Endothelial cell of umbilical vein (primary cell): ENCODE results near the gene SLC39A12. TPM values are rescaled to one million over a fixed set of nuclear protein-coding genes. Genes with fewer than 3 reads are reported as not detected.

ENCODE experiments used
- BruUV-seq: library from RNA; stranded (reverse); fragments of 400-500 nt; replicated peaks from 2 replicates; lab custom pipeline; 2021; lab: Mats Ljungman, UMichigan
- CTCF ChIA-PET: fragments of 300-600, 350-600 bp; sonication (Branson Sonifier 250); formaldehyde crosslinking; loops from one replicate; lab custom pipeline; 2021; ENCODE audit warnings: antibody characterized with exemption, inconsistent platforms; lab: Charles Lee
- POLR2A ChIA-PET: fragments of 300-600, 350-600 bp; sonication (Branson Sonifier 250); formaldehyde crosslinking; loops from one replicate; lab custom pipeline; 2021; ENCODE audit warnings: antibody characterized with exemption, inconsistent platforms; lab: Charles Lee
- DNase-seq: peaks from one replicate; pipeline ENCODE4 v3.0.0-alpha.2; 2011; ENCODE audit warnings: low read depth, low spot score
- FAIRE-seq: peaks from 2 replicates; lab custom pipeline; 2011; peaks lifted over from hg19 to GRCh38; lab: Jason Lieb, UNC
- H2AFZ ChIP-seq: 2 replicates; pipeline ENCODE4 v1.6.0; 2012; ENCODE audit warnings: low read depth, low read length, control low read depth, inconsistent platforms
- H3K27ac ChIP-seq: 2 replicates; pipeline ENCODE4 v1.5.1; 2011; ENCODE audit warnings: low read depth, mild to moderate bottlenecking, control low read depth, low read length, moderate library complexity; ENCODE audit not compliant: insufficient read depth
- H3K27me3 ChIP-seq, 2 experiments: 2 replicates each; pipeline versions ENCODE4 v1.6.0 to v1.6.1; 2011; ENCODE audit warnings: low read length in 2 of 2, mixed read lengths in 1 of 2; ENCODE audit not compliant: control insufficient read depth in 2 of 2, insufficient read depth in 2 of 2
- H3K36me3 ChIP-seq, 2 experiments: 2 replicates in 1 of 2; 3 replicates in 1 of 2; pipeline ENCODE4 v1.5.1; 2011; ENCODE audit warnings: low read length in 2 of 2, mild to moderate bottlenecking in 1 of 2, moderate library complexity in 1 of 2; ENCODE audit not compliant: control insufficient read depth in 2 of 2, insufficient read depth in 2 of 2; ENCODE audit errors: extremely low read depth in 1 of 2
- H3K4me1 ChIP-seq: 3 replicates; pipeline ENCODE4 v1.5.1; 2011; ENCODE audit warnings: mild to moderate bottlenecking, low read length; ENCODE audit not compliant: control insufficient read depth, insufficient read depth; ENCODE audit errors: extremely low read depth
- H3K4me2 ChIP-seq: 2 replicates; pipeline ENCODE4 v1.6.1; 2011; ENCODE audit warnings: low read length, control low read depth, mixed read lengths; ENCODE audit not compliant: insufficient read depth
- H3K4me3 ChIP-seq, 3 experiments: fragments of 200-600 bp in 1 of 3; sonication (generic), shearing (Covaris generic) in 1 of 3; replicated peaks in 1 of 3; 2 replicates each; pipeline ENCODE4 v1.5.1; 2011 to 2016; ENCODE audit warnings: control low read depth in 3 of 3, low read length in 3 of 3, mild to moderate bottlenecking in 2 of 3, inconsistent platforms in 1 of 3, low read depth in 1 of 3, moderate library complexity in 1 of 3; ENCODE audit not compliant: insufficient read depth in 1 of 3
- H3K79me2 ChIP-seq: 2 replicates; pipeline ENCODE4 v1.6.0; 2012; ENCODE audit warnings: low read length, inconsistent platforms; ENCODE audit not compliant: control insufficient read depth, insufficient read depth
- H3K9ac ChIP-seq: replicated peaks from 2 replicates; pipeline ENCODE3; 2011; ENCODE audit warnings: low read length, control low read depth; ENCODE audit not compliant: insufficient read depth; ENCODE audit errors: extremely low read depth
- H3K9me1 ChIP-seq: replicated peaks from 3 replicates; pipeline ENCODE4 v1.6.0; 2011; ENCODE audit warnings: mild to moderate bottlenecking, low read length; ENCODE audit not compliant: control insufficient read depth, insufficient read depth; ENCODE audit errors: extremely low read depth
- H3K9me3 ChIP-seq: replicated peaks from 2 replicates; pipeline ENCODE4 v1.5.1; 2012; ENCODE audit warnings: low read length, inconsistent platforms; ENCODE audit not compliant: control insufficient read depth, insufficient read depth
- H4K20me1 ChIP-seq: replicated peaks from 2 replicates; pipeline ENCODE3; 2011; ENCODE audit warnings: mild to moderate bottlenecking, low read length; ENCODE audit not compliant: control insufficient read depth, insufficient read depth; ENCODE audit errors: extremely low read depth
- CTCF ChIP-seq, 2 donors: IDR thresholded peaks; 1 replicate in 1 of 2; 2 replicates in 1 of 2; pipeline ENCODE4 v1.5.1; 2011; ENCODE audit warnings: low read length in 2 of 2, mild to moderate bottlenecking in 2 of 2, moderate library complexity in 2 of 2, control low read depth in 1 of 2, inconsistent platforms in 1 of 2, low read depth in 1 of 2; ENCODE audit not compliant: insufficient read depth in 1 of 2; ENCODE audit errors: extremely low read depth in 1 of 2
- EZH2 ChIP-seq: IDR thresholded peaks from 2 replicates; pipeline ENCODE4 v1.6.1; 2012; ENCODE audit warnings: borderline replicate concordance, low read depth, mild to moderate bottlenecking, moderate library complexity, low read length, inconsistent platforms; ENCODE audit not compliant: severe bottlenecking
- FOS ChIP-seq: IDR thresholded peaks from 2 replicates; pipeline ENCODE4 v1.6.1; 2011; ENCODE audit warnings: mild to moderate bottlenecking, low read length, moderate library complexity, borderline replicate concordance; ENCODE audit not compliant: insufficient read depth
- GATA2 ChIP-seq: IDR thresholded peaks from 2 replicates; pipeline ENCODE4 v1.7.0; 2011; ENCODE audit warnings: low read depth, mild to moderate bottlenecking, moderate library complexity, mixed read lengths, low read length; ENCODE audit not compliant: insufficient read length, insufficient read depth
- JUN ChIP-seq: IDR thresholded peaks from 2 replicates; pipeline ENCODE4 v1.6.1; 2011; ENCODE audit warnings: borderline replicate concordance, low read depth; ENCODE audit not compliant: insufficient read length, insufficient read depth
- MAX ChIP-seq: IDR thresholded peaks from 2 replicates; pipeline ENCODE4 v1.6.1; 2011; ENCODE audit not compliant: insufficient read depth, insufficient read length
- MYC ChIP-seq: IDR thresholded peaks from one replicate; pipeline ENCODE4 v1.6.1; 2011; ENCODE audit warnings: mild to moderate bottlenecking, low read depth, low read length
- POLR2A ChIP-seq: IDR thresholded peaks from 2 replicates; pipeline ENCODE4 v1.6.1; 2012; ENCODE audit warnings: low read depth, mild to moderate bottlenecking, control low read depth, low read length
- POLR2AphosphoS5 ChIP-seq: IDR thresholded peaks from 2 replicates; pipeline ENCODE4 v1.6.1; 2012; ENCODE audit warnings: low read depth, mild to moderate bottlenecking, control low read depth, low read length, moderate library complexity; ENCODE audit not compliant: insufficient read depth
- dilution Hi-C: fragments of 300-500 bp; cut with MboI; formaldehyde crosslinking; loops from one replicate; pipeline ENCODE4 v1.15.0; 2019; ENCODE audit warnings: low sequenced_read_pairs; ENCODE audit not compliant: extremely low pct_ligation_motif_present
- intact Hi-C: fragments of 100-400 bp; cut with micrococcal nuclease; formaldehyde crosslinking; loops from one replicate; pipeline ENCODE4 v1.10.0; 2022
- polyA plus RNA-seq, 4 experiments: library from polyadenylated mRNA; depleted of rRNA in 3 of 4; stranded (reverse) in 3 of 4; unstranded in 1 of 4; fragments of >200 nt; gene quantifications; 2 replicates each; pipeline versions ENCODE4 v1.2.1 to v1.2.3, GENCODE V29; 2011 to 2012; ENCODE audit warnings: missing spikeins in 1 of 4
- total RNA-seq: library from RNA; stranded (reverse); gene quantifications from 2 replicates; pipeline ENCODE4 v1.2.3, GENCODE V29; 2021

Gene SLC39A12
- total and polyA plus RNA-seq, 2 donors (not counting 3 experiments of a cell fraction or from before 2014, with no cell fraction given) = not detected

- no peak overlapping the region for H3K4me3 ChIP-seq
- intact Hi-C loops = no loop called here
- no peak for TF ChIP-seq JUN
- TF ChIP-seq POLR2A = no peak
- no peak for TF ChIP-seq GATA2
- no peak for TF ChIP-seq FOS
- no peak for TF ChIP-seq CTCF (IDR thresholded peaks at IDR 0.05; ENCODE audit: extremely low read depth in 1 of 2, insufficient read depth in 1 of 2, low read depth in 1 of 2, low read length in 2 of 2)
- no peak for TF ChIP-seq EZH2
- no peak for TF ChIP-seq MAX
- no peak for TF ChIP-seq POLR2AphosphoS5
- no peak for TF ChIP-seq MYC
- CTCF ChIA-PET = interaction anchor here (0.6 to 1.2 kb wide), 2 partner anchors 14 to 425 kb away, joined by 3 read pairs; no protein-coding TSS in a partner anchor
- H3K9ac ChIP-seq = no peak overlapping the region
- POLR2A ChIA-PET = no interaction called here
- no peak overlapping the region for H3K27ac ChIP-seq
- H3K79me2 ChIP-seq = no peaks in the 10 kb centered on the region
- H2AFZ ChIP-seq = no peak overlapping the region
- FAIRE-seq = no peak
- H4K20me1 ChIP-seq = no peaks in the 10 kb centered on the region
- BruUV-seq = no TSS peak
- no peaks in the 10 kb centered on the region for H3K36me3 ChIP-seq
- dilution Hi-C loops = no loop called here
- H3K9me3 ChIP-seq = no peaks in the 10 kb centered on the region
- H3K9me1 ChIP-seq = no peaks in the 10 kb centered on the region
- DNase-seq = no peak
- H3K4me1 ChIP-seq = no peaks in the 10 kb centered on the region
- no peaks in the 10 kb centered on the region for H3K27me3 ChIP-seq
- H3K4me2 ChIP-seq = no peak overlapping the region
Measured at GRCh38 chr10:17981766-17982380, 30.2 kb downstream of the SLC39A12 start.
